Nephron progenitor cell (in vitro differentiated cells): ENCODE measurements around the gene UNCX.

Source experiments
- DNase-seq: peaks from one replicate; pipeline ENCODE4 v3.0.0; 2021
- H3K27ac Mint-ChIP-seq: 2 replicates; pipeline ENCODE4 v1.8.0; 2021; ENCODE audit warnings: mild to moderate bottlenecking, moderate library complexity, mixed read lengths
- H3K27me3 Mint-ChIP-seq: 2 replicates; pipeline ENCODE4 v1.8.0; 2021; ENCODE audit warnings: mild to moderate bottlenecking, low read depth, mixed read lengths; ENCODE audit not compliant: poor library complexity
- H3K36me3 Mint-ChIP-seq: 2 replicates; pipeline ENCODE4 v1.8.0; 2021; ENCODE audit warnings: low read depth, mixed read lengths
- H3K4me1 Mint-ChIP-seq: 2 replicates; pipeline ENCODE4 v1.8.0; 2021; ENCODE audit warnings: mixed read lengths
- H3K4me3 Mint-ChIP-seq: 2 replicates; pipeline ENCODE4 v1.8.0; 2021; ENCODE audit warnings: mild to moderate bottlenecking, moderate library complexity, mixed read lengths
- H3K9me3 Mint-ChIP-seq: 2 replicates; pipeline ENCODE4 v1.8.0; 2021; ENCODE audit warnings: mild to moderate bottlenecking, moderate library complexity, mixed read lengths
- CTCF ChIP-seq: fragments of 200-600 bp; sonication (generic); IDR thresholded peaks from 2 replicates; pipeline ENCODE4 v1.5.0; 2021; ENCODE audit warnings: antibody characterized with exemption

UNCX gene

GRCh38 chr7:1234049-1234880, 1.6 kb downstream of the UNCX start:
- peak overlapping the region; percentile 15 for H3K27ac Mint-ChIP-seq
- no peaks in the 10 kb centered on the region for H3K36me3 Mint-ChIP-seq
- peak overlapping the region; percentile 81 for H3K4me3 Mint-ChIP-seq
- peaks cover 36% of the 10 kb centered on the region for H3K4me1 Mint-ChIP-seq
- DNase-seq, result no peak
- H3K27me3 Mint-ChIP-seq, result peaks cover 86% of the 10 kb centered on the region
- H3K9me3 Mint-ChIP-seq, result no peaks in the 10 kb centered on the region
- no peak for TF ChIP-seq CTCF

- H3K36me3 Mint-ChIP-seq, result no peaks in the 10 kb centered on the region
- H3K27me3 Mint-ChIP-seq, result peaks cover 89% of the 10 kb centered on the region
- peak overlapping the region; percentile 81 for H3K4me3 Mint-ChIP-seq
- H3K4me1 Mint-ChIP-seq, result peaks cover 44% of the 10 kb centered on the region
- H3K9me3 Mint-ChIP-seq, result no peaks in the 10 kb centered on the region
- no peak for TF ChIP-seq CTCF
- no peak overlapping the region for H3K27ac Mint-ChIP-seq
- peak; percentile 44 for DNase-seq
These were observed 2.3 kb downstream of the UNCX start for GRCh38 chr7:1234881-1235500.

GRCh38 chr7:1235501-1236131, 2.9 kb downstream of the UNCX start:
- H3K9me3 Mint-ChIP-seq, result no peaks in the 10 kb centered on the region
- TF ChIP-seq CTCF, result no peak
- peaks cover 46% of the 10 kb centered on the region for H3K4me1 Mint-ChIP-seq
- H3K4me3 Mint-ChIP-seq, result peak overlapping the region; percentile 81
- H3K27ac Mint-ChIP-seq, result no peak overlapping the region
- H3K36me3 Mint-ChIP-seq, result no peaks in the 10 kb centered on the region
- H3K27me3 Mint-ChIP-seq, result peaks cover 89% of the 10 kb centered on the region
- DNase-seq, result peak; percentile 44

DNA sequence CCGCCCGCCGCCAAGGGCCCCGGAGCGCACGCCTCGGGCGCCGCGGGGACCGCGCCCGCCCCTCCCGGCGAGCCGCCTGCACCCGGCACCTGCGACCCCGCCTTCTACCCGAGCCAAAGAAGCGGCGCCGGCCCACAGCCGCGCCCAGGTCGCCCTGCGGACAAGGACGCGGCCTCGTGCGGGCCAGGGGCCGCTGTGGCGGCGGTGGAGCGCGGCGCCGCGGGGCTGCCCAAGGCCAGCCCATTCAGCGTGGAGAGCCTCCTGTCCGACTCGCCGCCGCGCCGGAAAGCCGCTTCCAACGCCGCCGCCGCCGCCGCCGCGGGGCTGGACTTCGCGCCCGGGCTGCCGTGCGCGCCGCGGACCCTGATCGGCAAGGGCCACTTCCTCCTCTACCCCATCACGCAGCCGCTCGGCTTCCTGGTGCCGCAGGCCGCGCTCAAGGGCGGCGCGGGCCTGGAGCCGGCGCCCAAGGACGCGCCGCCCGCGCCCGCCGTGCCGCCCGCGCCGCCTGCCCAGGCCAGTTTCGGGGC, 3.5 kb downstream of the UNCX start:
- Mint-ChIP-seq H3K27me3 (peaks cover 89% of the 10 kb centered on the region), H3K36me3 (no peaks in the 10 kb centered on the region), H3K4me3 (no peak overlapping the region), H3K4me1 (peaks cover 44% of the 10 kb centered on the region), H3K9me3 (no peaks in the 10 kb centered on the region), H3K27ac (no peak overlapping the region)
- TF ChIP-seq CTCF, result no peak
- peak; percentile 53 for DNase-seq

DNA sequence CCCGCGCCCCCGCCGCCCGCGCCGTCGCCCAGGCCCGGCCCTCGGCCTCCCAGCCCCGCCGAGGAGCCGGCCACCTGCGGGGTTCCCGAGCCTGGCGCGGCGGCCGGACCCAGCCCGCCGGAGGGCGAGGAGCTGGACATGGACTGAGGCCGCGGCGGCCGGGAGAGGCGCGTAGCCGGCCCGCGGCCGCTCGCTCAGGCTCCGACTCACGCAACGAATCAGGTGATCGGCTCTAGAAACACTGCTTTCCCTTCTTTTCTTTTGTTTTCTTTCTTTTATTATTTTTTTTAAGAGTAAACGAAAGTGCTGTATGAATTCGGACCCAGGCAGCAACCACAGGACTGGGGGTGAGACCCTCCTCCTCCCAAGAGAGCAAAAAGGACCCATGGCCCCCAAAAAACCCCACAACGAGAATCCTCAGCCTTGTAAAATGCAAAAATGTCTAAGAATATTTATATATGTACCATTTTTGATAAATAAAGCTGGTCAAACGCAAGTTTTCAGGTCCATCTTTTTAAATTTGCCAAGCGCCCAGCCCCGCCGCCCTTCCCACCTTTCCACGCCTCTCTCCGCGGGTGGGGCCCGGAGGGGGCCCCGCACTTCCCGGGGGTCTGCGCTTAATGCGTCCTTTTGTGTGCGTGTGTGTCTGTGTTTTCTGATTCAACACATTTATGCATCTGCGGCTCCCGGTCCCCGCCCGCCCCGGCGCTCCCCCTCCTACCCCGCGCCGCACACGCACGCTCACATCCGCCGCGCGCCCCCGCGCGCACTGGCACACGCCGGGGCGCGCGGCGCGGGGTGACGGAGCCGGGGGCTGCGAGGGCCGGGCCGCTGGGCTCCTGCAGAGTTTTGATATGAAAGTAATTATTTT, 4.4 kb downstream of the UNCX start:
- Mint-ChIP-seq H3K4me3 (peak overlapping the region; percentile 82), H3K36me3 (no peaks in the 10 kb centered on the region), H3K4me1 (peaks cover 38% of the 10 kb centered on the region), H3K27ac (no peak overlapping the region), H3K27me3 (peaks cover 89% of the 10 kb centered on the region), H3K9me3 (no peaks in the 10 kb centered on the region)
- no peak for TF ChIP-seq CTCF
- peak; percentile 37 for DNase-seq
